T-helper 2 cell treated with Interferon-gamma antibody and Interleukin-4, amounts not matched to agents 5 μg/mL and 100 μg/mL, for 36 hours (primary cell): Measurements from ENCODE around the gene WDR48.
"Not testable (repeated sequence)": the region's sequence is repeated elsewhere in the genome, so short reads cannot be mapped to it uniquely, and the experiment has no call there.

Experiments
- DNase-seq: peaks from one replicate; pipeline ENCODE4 v3.0.0; 2021; ENCODE audit warnings: low spot score
- H3K27ac Mint-ChIP-seq: one replicate; pipeline ENCODE4 v1.8.0; 2021; ENCODE audit warnings: mild to moderate bottlenecking, mixed read lengths
- H3K27me3 Mint-ChIP-seq: one replicate; pipeline ENCODE4 v1.8.0; 2021; ENCODE audit warnings: low read depth, mixed read lengths
- H3K36me3 Mint-ChIP-seq: one replicate; pipeline ENCODE4 v1.8.0; 2021; ENCODE audit warnings: low read depth, mixed read lengths
- H3K4me1 Mint-ChIP-seq: one replicate; pipeline ENCODE4 v1.8.0; 2021; ENCODE audit warnings: low read depth, mixed read lengths
- H3K4me3 Mint-ChIP-seq: one replicate; pipeline ENCODE4 v1.8.0; 2022; ENCODE audit warnings: mild to moderate bottlenecking, moderate library complexity, mixed read lengths
- H3K9me3 Mint-ChIP-seq: one replicate; pipeline ENCODE4 v1.8.0; 2021; ENCODE audit warnings: mixed read lengths

Gene WDR48

DNA sequence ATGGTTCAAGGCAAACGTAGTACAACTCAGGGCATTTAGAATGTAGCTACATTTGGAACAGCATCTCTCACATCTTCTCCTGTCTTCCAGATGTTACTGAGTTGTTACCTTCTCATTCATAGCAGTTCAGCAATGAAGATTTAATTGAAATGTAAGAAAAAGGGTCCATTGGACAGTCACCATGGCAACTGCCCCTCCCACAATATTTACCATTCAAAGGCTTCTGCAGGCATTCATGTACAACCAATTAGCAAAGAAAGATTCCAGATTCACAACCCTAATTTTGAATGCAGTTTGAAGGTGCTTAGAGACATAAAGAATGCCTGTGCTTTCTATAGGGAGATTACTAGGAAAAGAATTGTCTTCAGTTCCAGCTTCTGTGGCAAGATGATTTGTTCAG, 22.3 kb upstream of the WDR48 start:
- peaks cover 19% of the 10 kb centered on the region for H3K27me3 Mint-ChIP-seq
- no peaks in the 10 kb centered on the region for H3K36me3 Mint-ChIP-seq
- no peak overlapping the region for H3K4me3 Mint-ChIP-seq
- peaks cover 4% of the 10 kb centered on the region for H3K9me3 Mint-ChIP-seq
- no peak for DNase-seq
- H3K4me1 Mint-ChIP-seq = no peaks in the 10 kb centered on the region
- H3K27ac Mint-ChIP-seq = no peak overlapping the region

DNA sequence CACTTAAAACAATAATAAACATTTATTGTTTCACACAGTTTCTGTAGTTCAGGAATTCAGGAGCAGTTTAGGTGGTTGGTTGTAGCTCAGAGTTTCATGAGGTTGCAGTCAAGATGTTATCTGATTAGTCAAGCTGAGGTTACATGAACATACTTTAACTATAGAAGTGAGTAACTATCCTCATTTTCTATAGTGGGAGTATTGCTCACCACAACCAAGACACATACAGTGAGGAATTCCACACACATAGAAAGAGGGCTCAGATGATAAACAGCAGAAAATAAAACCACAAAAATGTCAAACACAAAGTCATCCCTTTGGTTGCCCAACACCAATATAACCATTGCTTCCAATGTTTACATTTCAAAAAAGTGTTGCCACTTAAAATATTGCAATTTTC, 13.7 kb upstream of the WDR48 start:
- Mint-ChIP-seq H3K27ac (no peak overlapping the region), H3K4me1 (peaks cover 4% of the 10 kb centered on the region), H3K27me3 (peaks cover 9% of the 10 kb centered on the region), H3K9me3 (peaks cover 23% of the 10 kb centered on the region), H3K36me3 (no peaks in the 10 kb centered on the region), H3K4me3 (no peak overlapping the region)
- DNase-seq = peak; percentile 10

DNA sequence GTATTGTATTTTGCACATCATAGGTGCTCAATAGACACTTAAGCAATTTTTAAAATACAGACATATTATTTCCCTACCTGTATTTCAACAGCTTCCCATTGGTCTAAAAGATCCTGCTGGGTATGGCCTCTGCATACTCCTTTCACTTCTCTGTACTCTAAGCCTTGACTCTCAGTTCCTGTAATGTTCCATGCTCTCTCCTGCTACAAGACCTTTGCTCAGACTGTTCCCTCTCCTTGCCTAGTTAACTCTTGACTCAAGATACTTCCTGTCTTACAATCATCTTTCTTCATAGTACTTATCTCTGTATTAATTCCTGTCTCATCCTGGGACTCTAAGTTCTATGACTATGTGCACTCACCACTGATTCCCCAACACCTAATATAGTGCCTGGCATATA, 1.8 kb upstream of the WDR48 start:
- DNase-seq = no peak
- peaks cover 7% of the 10 kb centered on the region for H3K27me3 Mint-ChIP-seq
- H3K27ac Mint-ChIP-seq = no peak overlapping the region
- H3K4me3 Mint-ChIP-seq = no peak overlapping the region
- peaks cover 14% of the 10 kb centered on the region for H3K4me1 Mint-ChIP-seq
- H3K9me3 Mint-ChIP-seq = no peaks in the 10 kb centered on the region
- H3K36me3 Mint-ChIP-seq = peaks cover 2% of the 10 kb centered on the region

DNA sequence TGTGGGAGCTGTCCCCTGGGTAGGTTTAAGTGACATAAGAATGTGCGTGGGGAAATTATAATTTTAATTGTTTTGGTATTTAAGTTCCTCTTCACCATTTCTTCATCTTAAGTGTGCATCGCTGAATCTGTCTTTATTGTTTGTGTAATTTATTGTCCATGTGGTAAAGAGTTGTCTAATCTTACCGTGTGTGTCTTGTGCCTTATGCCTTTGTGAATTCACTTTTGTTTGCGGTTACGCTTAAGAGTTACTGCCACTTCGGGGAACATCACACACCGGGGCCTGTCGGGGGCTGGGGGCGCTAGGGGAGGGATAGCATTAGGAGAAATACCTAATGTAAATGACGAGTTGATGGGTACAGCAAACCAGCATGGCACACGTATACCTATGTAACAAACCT, 767 bp downstream of the WDR48 start:
- H3K36me3 Mint-ChIP-seq = peaks cover 2% of the 10 kb centered on the region
- H3K4me1 Mint-ChIP-seq = peaks cover 14% of the 10 kb centered on the region
- H3K27me3 Mint-ChIP-seq = peaks cover 4% of the 10 kb centered on the region
- peak overlapping the region; percentile 88 for H3K27ac Mint-ChIP-seq
- peak overlapping the region; percentile 90 for H3K4me3 Mint-ChIP-seq
- no peaks in the 10 kb centered on the region for H3K9me3 Mint-ChIP-seq
- no peak for DNase-seq

DNA sequence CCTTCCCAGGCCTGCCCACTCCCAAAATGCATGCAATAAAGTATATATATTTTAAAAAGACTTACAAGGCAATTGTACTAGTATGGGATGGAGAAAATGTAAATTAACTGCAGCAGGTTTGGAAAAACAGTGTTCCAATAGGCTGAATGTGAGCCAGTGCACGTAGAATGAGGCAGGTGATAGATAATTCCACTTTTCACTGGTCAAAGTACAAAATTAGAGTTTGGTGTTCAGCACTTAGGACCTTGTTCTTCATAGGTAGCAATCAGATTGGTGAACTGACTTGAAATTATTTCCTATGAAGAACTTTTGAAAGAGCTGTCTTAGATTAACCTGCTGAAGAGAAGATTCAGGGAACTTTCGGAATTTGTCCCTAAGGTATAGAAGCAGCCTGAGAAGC, 1.9 kb downstream of the WDR48 start:
- Mint-ChIP-seq H3K36me3 (peaks cover 2% of the 10 kb centered on the region), H3K27me3 (peaks cover 3% of the 10 kb centered on the region), H3K9me3 (no peaks in the 10 kb centered on the region), H3K4me3 (no peak overlapping the region), H3K27ac (no peak overlapping the region), H3K4me1 (peaks cover 14% of the 10 kb centered on the region)
- DNase-seq = no peak

DNA sequence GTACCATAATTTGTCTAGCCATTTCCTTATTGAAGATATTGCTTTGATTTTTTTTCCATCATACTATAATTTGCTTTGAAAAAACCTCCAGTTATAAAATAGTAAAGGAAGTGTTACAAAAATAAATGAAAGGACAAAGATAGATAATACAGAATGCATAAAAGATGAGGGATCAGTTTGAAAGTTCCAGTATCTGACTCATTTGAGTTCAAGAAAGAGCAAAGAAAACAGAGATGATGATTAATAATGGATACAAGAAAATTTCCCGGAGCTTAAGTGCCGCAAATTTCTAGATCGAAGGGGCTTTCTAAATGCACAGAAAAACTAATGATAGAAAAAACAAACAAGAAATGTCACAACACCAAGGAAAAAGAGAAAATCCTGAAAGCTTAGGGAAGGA, 4.3 kb downstream of the WDR48 start:
- Mint-ChIP-seq H3K36me3 (peaks cover 3% of the 10 kb centered on the region), H3K4me3 (no peak overlapping the region), H3K27me3 (no peaks in the 10 kb centered on the region), H3K9me3 (no peaks in the 10 kb centered on the region), H3K4me1 (peaks cover 9% of the 10 kb centered on the region), H3K27ac (peak overlapping the region; percentile 21)
- no peak for DNase-seq

DNA sequence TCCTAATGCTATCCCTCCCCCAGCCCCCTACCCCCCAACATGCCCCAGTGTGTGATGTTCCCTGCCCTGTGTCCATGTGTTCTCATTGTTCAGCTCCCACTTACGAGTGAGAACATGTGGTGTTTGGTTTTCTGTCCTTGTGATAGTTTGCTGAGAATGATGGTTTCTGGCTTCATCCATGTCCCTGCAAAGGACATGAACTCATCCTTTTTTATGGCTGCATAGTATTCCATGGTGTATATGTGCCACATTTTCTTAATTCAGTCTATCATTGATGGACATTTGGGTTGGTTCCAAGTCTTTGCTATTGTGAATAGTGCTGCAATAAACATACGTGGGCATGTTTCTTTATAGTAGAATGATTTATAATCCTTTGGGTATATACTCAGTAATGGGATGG, 9.4 kb downstream of the WDR48 start:
- DNase-seq, H3K9me3 Mint-ChIP-seq, H3K36me3 Mint-ChIP-seq, H3K27ac Mint-ChIP-seq, H3K4me3 Mint-ChIP-seq, H3K27me3 Mint-ChIP-seq, H3K4me1 Mint-ChIP-seq: not testable (repeated sequence)

DNA sequence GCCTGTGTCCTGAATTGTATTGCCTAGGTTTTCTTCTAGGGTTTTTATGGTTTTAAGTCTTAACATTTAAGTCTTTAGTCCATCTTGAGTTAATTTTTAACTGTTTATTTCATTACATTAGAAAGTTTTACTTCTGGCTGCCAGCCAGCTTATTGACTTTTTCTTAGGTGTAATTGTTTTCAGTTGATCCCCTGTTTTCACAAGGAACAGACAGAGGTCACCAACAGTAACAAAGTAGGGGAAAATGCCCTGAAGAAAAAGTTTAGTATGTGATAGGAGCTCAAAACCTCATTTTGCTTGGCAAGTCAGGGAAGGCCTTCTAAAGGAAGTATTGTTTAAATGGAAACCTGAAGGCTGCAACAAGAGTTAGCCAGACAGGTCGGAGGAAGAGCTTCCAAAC, 10.4 kb downstream of the WDR48 start:
- Mint-ChIP-seq H3K4me1 (peaks cover 6% of the 10 kb centered on the region), H3K36me3 (peaks cover 12% of the 10 kb centered on the region), H3K9me3 (no peaks in the 10 kb centered on the region), H3K27ac (no peak overlapping the region), H3K4me3 (no peak overlapping the region), H3K27me3 (no peaks in the 10 kb centered on the region)
- no peak for DNase-seq

DNA sequence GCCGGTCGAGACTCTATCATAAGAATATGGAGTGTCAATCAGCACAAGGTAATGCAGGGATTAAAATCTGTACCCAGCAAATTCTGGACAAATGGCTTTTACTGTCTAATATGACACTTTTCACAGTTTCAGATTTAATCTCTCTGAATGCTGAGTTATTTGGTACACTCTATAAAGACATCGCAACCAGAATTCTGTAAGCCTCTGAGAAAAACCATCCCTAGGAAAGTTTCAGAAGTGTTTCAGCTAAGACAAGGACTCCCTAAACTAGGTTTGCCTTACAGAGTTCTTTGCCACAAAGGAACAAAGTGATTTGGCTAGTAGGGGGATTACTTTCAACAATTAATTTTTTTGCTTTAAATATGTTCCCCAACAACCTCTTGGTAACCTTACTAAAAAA, 11.3 kb downstream of the WDR48 start:
- Mint-ChIP-seq H3K4me1 (peaks cover 6% of the 10 kb centered on the region), H3K27ac (no peak overlapping the region), H3K9me3 (no peaks in the 10 kb centered on the region), H3K36me3 (peaks cover 14% of the 10 kb centered on the region), H3K27me3 (no peaks in the 10 kb centered on the region), H3K4me3 (no peak overlapping the region)
- no peak for DNase-seq

DNA sequence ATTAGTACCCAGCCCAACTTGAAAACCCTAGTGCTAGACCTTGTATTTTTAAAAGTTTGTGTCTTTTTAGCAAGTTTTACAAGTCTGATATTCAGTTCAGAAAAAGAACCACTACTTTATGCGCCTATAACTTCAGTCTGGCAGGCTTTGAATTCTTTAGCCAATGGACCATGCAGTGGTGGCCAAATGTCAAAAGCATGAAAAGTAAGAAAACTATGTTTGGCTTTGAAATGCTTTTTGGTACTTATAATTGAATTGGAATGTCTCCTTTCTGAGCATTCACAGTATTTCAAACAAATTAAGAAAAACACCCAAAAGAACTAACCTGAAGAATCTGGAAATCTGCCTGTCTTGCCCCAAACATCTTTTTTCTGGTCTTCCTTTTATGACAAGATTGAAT, 12.8 kb downstream of the WDR48 start:
- Mint-ChIP-seq H3K27ac (no peak overlapping the region), H3K4me1 (peaks cover 6% of the 10 kb centered on the region), H3K36me3 (peaks cover 17% of the 10 kb centered on the region), H3K4me3 (no peak overlapping the region), H3K9me3 (no peaks in the 10 kb centered on the region), H3K27me3 (no peaks in the 10 kb centered on the region)
- DNase-seq = no peak

DNA sequence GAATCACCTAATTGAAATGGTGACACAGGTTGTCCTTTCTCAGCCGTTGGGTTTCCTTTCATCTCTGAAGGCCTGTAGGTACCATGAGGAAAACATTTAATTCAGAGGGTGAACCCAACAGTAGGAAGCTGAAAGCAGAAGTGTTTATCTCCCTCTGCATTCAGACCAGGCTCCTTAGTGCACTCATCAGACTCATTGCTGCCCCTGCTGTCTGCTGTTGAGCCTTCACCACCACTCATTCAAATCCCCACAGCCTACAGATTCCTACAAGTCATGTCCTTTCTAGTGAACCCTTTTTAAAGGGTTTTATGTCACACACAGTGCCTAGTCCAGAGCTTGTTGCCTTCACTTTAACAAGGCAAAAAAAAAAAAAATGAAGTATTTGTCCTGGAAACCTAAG, 13.4 kb downstream of the WDR48 start:
- Mint-ChIP-seq H3K27ac (no peak overlapping the region), H3K4me3 (no peak overlapping the region), H3K36me3 (peaks cover 21% of the 10 kb centered on the region), H3K4me1 (peaks cover 6% of the 10 kb centered on the region), H3K9me3 (no peaks in the 10 kb centered on the region), H3K27me3 (no peaks in the 10 kb centered on the region)
- DNase-seq = no peak

DNA sequence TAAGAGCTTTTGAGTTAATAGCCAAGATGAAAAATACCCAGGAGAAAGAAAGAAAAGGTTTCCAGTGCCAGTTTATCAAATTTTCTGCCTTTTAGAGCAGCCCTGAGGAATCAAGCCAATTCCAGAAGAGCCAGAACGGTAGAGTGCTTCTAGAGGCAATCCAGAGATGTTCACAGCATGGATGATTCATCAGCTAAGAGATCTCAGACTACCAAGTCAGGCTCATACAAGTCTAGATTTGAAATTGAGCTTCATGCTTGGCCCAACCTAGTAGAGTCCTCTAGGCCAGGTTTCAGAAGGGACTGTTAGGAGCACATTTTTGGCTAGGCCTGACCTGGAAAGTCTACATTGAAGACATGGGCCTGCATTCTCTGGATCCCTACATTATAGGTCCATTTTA, 15.5 kb downstream of the WDR48 start:
- H3K9me3 Mint-ChIP-seq = no peaks in the 10 kb centered on the region
- DNase-seq = no peak
- H3K4me1 Mint-ChIP-seq = peaks cover 6% of the 10 kb centered on the region
- no peak overlapping the region for H3K27ac Mint-ChIP-seq
- H3K27me3 Mint-ChIP-seq = no peaks in the 10 kb centered on the region
- no peak overlapping the region for H3K4me3 Mint-ChIP-seq
- peaks cover 27% of the 10 kb centered on the region for H3K36me3 Mint-ChIP-seq

DNA sequence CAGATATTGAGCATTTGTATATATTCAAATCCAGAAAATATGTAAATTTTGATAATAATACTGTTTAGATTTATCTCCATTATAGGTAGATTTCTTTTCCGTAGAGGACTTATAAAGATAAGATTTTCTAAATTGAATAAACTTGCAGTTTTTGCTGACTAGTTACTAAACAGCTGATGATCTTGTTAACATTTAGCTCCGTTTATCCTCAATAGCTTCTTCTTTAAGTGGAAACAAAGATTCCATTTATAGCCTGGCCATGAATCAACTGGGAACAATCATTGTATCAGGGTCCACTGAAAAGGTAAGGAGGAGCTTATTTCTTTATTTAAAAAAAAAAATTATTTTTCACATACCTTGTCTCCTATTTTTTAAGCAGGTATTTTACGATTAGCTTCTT, 16.7 kb downstream of the WDR48 start:
- Mint-ChIP-seq H3K9me3 (no peaks in the 10 kb centered on the region), H3K27me3 (no peaks in the 10 kb centered on the region), H3K4me3 (no peak overlapping the region), H3K36me3 (peaks cover 39% of the 10 kb centered on the region), H3K4me1 (peaks cover 6% of the 10 kb centered on the region), H3K27ac (no peak overlapping the region)
- no peak for DNase-seq

DNA sequence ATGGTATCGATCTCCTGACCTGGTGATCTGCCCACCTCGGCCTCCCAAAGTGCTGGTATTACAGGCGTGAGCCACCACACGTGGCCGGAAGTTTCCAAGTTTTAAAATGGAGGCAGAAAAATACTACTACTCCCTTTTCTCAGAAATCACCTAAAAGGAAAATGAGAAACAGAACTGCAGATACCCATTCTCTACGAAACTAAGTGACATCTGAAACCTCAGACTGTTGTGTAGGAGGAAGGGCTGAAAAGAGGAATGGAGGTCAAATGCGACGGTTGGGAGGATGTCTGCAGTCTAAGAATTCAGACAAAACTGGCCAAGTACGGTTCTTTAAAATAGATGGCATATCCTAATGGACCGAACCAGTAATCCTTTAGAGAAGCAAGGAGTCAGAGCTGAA, 24.1 kb downstream of the WDR48 start:
- Mint-ChIP-seq H3K4me1 (peaks cover 14% of the 10 kb centered on the region), H3K4me3 (no peak overlapping the region), H3K9me3 (peaks cover 7% of the 10 kb centered on the region), H3K27me3 (no peaks in the 10 kb centered on the region), H3K27ac (no peak overlapping the region), H3K36me3 (peaks cover 49% of the 10 kb centered on the region)
- DNase-seq = no peak

DNA sequence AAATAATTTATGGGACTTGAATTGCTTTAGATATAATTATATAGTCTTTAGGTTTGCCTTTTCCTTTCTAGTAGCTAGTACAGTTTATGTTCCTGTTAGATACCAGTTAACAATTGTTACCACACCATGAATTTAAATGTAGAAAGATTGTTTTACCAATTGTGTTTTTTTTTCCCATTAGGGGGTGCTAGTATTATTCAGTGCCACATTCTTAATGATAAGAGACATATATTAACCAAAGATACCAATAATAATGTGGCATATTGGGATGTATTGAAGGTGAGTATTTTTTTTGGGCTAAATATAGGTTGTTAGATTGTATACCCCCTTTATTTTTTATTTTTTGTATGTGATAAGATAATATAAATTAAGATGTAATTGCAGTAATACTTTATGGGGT, 27.7 kb downstream of the WDR48 start:
- DNase-seq = no peak
- Mint-ChIP-seq H3K36me3 (peaks cover 38% of the 10 kb centered on the region), H3K9me3 (peaks cover 7% of the 10 kb centered on the region), H3K4me3 (no peak overlapping the region), H3K27ac (no peak overlapping the region), H3K27me3 (no peaks in the 10 kb centered on the region), H3K4me1 (peaks cover 14% of the 10 kb centered on the region)
